Medulla oblongata (tissue), 1 donor: ENCODE data around the gene POGZ.
"Not testable (repeated sequence)": the region's sequence is repeated elsewhere in the genome, so short reads cannot be mapped to it uniquely, and the experiment has no call there.

ENCODE experiments used
- DNase-seq: peaks from one replicate; pipeline ENCODE4 v3.0.0-alpha.2; 2015; ENCODE audit errors: extremely low spot score

Gene POGZ

DNA sequence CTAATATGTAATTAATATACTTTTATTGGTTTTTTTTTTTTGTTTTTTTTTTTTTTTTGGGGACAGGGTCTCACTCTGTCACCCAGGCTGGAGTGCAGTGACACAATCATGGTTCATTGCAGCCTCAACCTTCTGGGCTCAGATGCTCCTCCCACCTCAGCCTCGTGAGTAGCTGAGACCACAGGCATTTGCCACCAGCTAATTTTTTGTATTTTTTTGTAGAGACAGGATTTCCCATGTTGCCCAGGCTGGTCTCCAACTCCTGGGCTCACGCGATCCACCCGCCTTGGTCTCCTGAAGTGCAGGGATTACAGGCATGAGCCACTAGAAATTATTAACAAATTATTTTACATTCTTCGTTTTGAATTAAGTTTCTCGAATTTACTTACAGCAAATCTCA, 16.8 kb upstream of the POGZ start:
- DNase-seq = no peak

DNA sequence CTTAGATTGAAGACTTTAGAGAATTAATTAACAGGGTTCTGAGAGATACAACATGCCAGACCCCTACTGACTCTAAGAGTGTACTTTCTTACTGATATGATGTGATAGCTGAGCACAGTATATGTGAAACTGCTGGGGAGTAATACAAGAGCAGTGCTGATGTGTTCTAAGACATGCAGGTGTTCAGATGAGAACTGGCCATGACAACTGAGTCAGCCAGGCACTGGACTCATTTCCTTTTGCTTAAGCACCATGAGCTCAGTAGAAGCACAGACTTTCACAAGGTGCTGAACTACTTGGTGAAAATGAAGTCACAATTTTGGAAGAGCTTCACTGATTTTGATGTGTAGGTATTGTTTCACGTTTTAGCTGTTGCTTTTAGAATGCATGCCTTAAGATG, 15.9 kb upstream of the POGZ start:
- DNase-seq = no peak

GRCh38 chr1:151474745-151475144, 15.5 kb upstream of the POGZ start:
- DNase-seq = no peak

GRCh38 chr1:151472856-151473731, 13.8 kb upstream of the POGZ start:
- DNase-seq = peak; percentile 54

DNA sequence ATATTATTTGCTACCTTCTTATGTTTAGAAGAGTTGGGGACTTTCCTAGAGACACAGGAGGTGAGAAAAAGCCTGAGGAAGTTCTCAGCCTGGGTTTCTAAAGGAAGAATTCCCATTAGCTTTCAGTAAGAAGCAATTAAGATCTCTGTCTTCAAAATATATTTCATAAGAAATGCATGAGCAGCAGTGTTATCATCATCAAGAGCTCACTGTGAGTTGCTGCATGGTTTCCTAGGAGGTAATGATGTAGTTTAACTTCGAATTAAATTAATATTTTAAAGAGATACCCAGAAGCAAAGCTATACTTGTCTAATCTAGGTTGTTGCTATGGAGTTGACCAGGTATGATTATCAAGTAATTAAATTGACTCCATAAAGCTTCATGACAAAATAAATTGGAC, 5.7 kb upstream of the POGZ start:
- no peak for DNase-seq

DNA sequence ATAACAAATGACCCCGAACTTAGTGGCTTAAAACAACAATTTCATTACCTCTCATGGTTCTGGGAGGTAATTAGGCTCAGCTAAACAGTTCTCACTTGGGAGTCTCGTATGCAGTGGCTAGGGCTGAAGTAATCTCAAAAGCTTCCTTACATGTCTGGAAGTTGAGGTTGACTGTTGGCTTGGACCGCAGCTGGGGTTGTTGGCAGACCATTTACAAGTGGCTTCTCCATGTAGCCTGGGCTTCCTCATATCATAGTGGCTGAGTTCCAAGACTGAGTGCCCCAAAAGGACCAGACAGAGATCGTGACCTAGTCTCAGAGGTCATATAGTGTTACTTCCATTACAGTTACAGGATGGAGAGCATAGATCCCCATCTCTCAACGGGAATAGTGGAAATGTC, 2.4 kb upstream of the POGZ start:
- DNase-seq = no peak

- DNase-seq = peak; percentile 42
These were observed 428 bp downstream of the POGZ start for GRCh38 chr1:151458802-151459330.

GRCh38 chr1:151457911-151458801, 1.1 kb downstream of the POGZ start:
- DNase-seq = peak; percentile 71

DNA sequence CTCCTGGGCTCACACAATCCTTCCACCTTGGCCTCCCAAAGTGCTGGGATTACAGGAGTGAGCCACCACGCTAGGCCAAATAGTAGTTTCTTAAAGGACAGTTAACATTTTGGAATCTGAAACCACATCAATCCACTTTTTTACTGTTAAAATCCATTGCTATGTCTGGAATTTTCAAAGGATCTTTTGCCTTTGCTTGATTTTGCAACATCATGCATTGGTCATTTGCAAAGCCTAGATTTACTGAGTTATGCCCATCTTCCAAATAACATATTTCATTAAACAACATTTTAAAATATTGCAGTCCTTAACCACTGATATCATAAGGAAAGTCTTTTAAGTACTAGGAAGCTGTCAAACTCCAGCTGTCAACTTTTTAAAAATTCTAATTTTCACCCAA, 3.3 kb downstream of the POGZ start:
- DNase-seq = no peak

GRCh38 chr1:151455231-151455630, 4.1 kb downstream of the POGZ start:
- DNase-seq = no peak

GRCh38 chr1:151447696-151448095, 11.6 kb downstream of the POGZ start:
- DNase-seq = no peak

- DNase-seq = no peak
These were observed 14.5 kb downstream of the POGZ start for GRCh38 chr1:151444783-151445177.

DNA sequence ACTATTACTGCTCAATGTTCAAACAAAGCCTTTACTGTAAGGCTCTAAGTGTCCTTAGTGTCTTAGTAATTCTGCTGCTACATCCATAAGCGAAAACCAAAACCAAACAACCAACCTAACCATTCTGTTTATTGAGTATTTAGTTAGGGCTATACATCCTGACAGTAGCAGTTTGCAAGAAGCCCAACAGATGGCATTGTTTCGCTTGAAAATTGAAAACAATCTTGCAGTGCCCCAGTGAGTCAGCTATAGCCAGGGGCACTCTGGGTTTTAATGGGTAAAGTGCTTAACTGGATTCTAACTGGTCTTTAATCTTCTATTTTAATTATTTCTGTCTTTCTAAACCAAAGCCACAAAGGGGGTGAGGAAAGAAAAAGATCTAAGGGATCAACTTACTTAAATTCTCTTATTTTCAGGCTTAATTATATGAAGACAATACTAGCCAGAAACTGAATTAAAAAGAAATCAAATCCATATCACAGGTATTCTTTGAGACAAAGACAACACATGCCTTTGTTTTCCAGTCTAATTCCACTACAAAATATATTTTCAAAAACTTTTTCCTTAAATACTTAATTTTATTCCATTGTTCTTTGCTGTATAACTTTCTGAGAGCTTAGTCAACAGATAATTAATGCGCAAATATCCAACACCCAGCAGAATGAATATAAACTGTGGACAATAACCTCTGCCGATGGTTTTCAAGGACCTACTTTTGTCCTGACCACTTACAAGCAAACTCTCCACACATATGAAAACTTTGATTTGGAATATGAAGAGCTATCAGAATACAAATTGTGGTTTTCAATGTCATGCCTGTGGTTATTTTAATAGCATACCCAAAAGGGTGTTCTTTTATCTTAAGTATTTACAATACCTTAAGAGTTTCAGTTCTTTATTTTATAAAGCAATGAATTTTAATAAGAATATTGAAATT, 15.2 kb downstream of the POGZ start:
- DNase-seq = peak; percentile 83

DNA sequence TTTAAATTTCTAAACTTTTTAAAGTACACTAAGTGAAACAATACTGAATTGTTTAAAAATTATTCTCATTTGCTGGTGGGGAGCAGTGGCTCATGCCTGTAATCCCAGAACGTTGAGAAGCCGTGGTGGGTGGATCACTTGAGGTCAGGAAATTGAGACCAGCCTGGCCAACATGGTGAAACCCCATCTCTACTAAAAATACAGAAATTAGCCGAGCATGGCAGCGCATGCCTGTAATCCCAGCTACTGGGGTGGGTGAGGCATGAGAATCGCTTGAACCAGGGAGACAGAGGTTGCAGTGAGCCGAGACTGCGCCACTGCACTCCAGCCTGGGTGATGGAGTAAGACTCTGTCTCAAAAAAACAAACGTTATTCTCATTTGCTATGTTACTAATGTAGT, 21.9 kb downstream of the POGZ start:
- not testable (repeated sequence) for DNase-seq

DNA sequence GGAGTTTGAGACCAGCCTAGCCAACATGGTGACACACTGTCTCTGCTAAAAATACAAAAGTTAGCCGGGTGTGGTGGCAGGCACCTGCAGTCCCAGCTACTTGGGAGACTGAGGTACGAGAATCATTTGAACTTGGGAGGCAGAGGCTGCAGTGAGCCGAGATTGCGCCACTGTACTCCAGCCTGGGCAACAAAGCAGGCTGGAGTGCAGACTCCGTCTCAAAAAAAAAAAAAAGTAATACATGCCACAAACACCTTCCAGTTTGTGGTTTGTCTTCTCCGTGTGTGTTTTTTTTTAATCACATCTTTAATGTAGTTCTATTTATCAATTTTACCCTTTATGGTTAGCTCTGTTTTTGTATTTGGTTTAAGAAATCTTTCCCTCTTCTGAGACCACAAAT, 22.3 kb downstream of the POGZ start:
- DNase-seq = no peak

DNA sequence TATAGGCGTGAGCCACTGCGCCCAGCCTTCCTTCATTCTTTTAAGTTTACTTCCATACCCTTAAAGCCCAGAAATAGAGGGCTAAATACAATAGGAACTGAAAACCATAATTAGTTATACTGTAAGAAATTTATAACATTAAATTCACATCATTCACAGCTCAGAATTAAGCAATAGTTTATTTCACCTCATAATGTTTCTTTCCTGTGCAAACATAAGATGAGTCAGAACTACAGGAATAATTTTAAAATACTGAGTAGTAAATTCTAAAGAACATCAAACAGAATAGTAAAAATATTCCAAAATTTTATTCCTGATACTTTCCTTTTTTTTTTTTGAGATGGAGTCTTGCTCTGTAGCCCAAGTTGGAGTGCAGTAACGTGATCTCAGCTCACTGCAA, 24.1 kb downstream of the POGZ start:
- DNase-seq = no peak

DNA sequence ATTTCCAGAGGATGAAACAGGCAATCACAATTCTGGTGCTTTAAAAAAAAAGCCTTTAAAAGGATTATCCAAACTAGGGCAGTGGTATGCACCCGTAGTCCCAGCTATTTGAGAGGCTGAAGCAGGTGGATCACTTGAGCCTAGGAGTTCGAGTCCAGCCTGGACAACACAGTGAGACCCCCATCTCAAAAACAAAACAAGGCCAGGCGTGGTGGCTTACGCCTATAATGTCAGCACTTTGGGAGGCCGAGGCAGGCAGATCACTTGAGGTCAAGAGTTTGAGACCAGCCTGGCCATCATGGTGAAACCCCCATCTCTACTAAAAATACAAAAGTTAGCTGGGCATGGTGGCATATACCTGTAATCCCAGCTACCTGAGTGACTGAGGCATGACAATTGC, 25.5 kb downstream of the POGZ start:
- not testable (repeated sequence) for DNase-seq

DNA sequence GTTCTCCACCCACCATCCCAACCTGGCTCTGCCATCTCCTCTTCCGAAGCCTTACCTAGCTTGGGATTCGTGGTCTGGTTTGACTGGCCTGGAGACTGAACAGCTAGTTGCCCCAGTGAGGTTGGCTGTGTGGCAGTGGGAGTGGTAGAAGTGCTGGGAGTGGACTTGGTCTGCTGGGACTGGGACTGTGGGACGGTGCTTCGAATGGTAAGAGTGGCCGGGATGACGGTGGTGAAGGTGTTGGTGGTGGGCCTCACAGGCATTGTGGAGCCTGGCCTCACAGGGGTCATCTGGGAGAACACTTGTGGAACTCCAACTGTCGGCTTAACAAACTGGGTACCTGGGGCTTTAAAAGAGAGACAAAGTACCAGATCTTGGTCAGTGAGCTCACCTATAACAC, 31.2 kb downstream of the POGZ start:
- DNase-seq = no peak

GRCh38 chr1:151425103-151425502, 34.2 kb downstream of the POGZ start:
- no peak for DNase-seq

GRCh38 chr1:151419819-151420218, 39.5 kb downstream of the POGZ start:
- no peak for DNase-seq

DNA sequence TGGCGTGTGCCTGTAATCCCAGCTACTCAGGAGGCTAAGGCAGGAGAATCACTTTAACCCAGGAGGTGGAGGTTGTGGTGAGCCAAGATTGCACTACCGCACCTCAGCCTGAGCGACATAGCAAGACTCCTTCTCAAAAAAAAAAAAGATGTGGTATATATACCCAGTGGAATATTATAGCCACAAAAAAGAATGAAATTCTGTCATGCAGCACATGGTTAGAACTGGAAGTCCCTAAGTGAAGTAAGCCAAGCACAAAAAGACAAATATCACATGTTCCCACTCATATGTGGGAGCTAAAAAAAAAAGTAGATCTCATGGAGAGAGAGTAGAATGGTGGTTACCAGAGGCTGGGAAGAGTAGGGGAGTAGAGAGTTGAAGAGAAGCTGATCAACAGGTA, 41.2 kb downstream of the POGZ start:
- DNase-seq = no peak
